Measurements from ENCODE around the gene AGPS.
"Not testable (repeated sequence)": the region's sequence is repeated elsewhere in the genome, so short reads cannot be mapped to it uniquely, and the experiment has no call there.

The AGPS gene

DNA sequence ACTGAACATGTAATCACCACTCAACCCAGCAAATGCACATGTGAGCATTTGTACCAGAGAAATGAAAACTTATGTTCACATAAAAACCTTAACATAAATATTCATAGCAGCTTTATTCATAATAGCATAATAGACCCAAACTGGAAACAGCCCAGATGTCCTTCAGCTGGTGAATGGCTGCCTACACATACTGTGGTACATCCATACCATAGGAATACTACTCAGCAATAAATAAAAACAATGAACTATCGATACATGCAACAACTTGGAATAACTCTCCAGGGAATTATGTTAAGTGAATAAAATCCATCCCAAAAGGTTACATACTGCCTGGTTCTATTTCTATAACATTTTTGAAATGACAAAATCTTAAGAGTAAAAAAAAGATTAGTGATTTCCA, 140.0 kb downstream of the AGPS start:
- DNase-seq, result no peak

DNA sequence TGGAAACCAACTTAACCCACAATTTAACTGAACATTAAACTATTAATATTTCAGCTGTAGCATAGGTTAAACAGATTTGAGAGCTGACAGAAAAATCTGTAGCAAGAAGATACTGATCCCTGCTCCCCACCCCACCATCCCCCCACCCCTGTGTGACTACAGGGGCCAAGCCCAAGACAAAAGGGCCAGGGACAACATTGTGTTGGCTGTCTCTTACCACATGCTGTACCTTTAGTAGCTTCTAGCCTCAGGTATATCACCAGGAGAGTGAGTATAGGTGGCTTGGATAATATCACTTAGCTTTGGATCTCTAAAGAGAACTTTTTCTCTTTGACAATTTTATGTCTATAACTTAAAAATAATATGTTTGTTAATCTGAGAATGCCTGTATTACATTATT, 140.7 kb downstream of the AGPS start:
- DNase-seq, result no peak

DNA sequence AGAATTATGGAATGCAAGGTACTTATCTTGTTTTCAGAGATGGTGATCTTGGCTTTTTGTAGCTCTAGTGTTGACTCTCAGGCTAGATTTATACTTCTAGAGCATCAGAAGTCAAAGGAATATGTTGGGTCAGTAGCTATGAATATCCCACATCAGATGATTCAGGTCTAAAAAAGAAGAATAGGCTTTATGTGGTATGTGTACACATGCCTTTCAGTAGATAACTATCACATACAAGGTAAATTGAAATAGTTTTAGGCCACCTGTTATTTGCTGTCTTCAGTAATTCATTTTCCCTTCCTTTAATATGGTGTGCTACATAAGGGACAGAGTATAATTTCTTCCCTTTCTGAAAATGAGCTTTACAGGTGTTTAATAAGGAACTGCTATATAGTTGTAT, 142.4 kb downstream of the AGPS start:
- DNase-seq, result no peak

DNA sequence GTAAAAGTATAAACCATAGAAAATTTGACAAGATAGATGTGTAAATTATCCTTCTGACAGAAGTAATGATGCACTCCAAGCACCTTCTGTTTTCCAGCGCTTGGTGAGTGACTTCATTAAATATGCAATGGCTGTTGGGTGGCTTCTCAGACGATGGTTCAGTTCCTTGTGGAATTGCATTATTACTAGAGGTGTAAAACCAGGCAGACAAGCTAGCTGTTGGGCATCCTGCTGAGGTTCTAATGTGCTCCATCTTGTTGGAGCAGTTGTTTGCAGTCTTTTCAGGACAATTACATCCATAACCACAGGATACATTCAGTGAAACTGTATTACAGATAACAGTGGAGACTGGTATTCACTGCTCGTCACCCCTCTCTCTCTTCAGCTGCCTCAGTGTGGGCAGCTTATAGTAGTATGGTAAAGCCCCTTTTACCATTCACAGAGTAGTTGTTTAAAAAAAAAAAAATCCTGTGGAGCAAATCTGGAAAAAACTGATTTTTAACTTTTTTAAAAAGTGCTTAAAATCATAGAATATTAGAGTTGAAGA, 143.5 kb downstream of the AGPS start:
- no peak for DNase-seq

DNA sequence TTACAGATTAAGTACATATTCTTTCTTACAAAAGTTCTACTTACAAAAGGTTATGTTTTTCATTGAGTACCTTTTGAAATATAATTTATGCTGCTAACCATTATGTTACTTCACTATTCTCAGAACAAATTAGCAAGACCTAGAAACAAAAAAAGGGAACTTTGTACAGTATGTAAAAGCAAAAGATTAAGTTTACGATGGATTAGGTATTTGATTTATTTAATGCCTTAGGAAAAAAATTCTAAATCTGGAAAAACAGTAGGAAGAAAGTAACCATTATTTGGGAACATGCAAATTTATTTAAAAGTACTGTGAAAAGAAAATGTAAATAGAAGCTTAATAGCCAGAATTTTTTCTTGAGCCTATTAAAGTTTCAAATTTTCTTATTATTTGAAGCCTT, 144.6 kb downstream of the AGPS start:
- no peak for DNase-seq

DNA sequence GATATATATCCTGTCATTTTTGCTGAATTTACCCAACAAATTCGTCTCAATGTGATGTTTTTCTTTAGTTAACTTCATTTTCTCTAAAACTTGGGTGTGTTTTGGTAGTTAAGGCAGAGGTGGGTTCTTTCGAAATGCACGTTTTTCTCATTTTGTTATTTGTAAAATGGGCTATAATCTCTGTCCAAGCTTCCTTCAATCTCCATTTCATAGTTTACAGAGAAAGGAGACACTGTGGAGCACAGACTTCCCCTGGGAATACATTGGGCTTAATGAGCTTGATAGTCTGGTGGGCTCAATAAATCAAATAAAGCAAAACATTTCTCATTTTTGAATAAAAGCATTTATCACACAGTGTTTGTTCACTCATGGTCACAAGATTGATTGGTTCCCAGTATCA, 145.1 kb downstream of the AGPS start:
- DNase-seq, result no peak

DNA sequence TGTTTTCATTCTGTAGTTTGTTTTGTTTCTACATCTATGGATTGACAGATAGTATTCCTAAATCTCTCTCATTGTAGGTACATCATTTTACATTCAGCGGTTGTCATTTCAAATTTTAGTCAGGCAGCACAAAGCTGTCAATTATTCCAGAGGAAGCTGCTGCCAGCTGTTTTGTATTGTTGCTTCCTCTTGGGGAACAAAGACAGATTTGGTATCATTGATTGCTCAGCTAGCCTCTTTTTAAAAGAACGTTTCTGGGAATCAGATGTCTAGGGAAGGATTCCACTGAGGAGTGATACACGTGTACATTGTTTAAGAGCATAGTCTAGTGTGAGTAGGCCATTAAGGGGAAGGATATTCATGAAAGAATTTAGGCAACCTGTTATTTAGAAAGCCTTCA, 145.8 kb downstream of the AGPS start:
- DNase-seq, result no peak

DNA sequence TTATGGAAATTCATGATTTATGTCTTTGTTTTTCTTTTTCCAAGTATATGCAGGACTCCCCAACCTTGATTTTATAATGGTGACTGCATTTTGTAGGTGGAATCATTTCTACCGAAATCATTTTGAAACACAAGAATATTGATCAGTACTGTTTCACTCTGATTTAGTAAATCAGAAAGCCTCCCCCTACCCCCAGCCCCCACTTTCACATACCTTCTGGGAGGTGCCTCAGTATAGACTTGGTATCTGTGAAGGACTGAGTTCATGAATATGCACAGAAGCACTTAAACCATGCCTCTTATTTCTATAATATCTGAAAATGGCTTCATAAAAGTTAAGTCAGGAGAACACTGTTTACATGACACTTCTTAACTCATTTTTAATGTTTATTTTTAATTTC, 147.7 kb downstream of the AGPS start:
- no peak for DNase-seq

DNA sequence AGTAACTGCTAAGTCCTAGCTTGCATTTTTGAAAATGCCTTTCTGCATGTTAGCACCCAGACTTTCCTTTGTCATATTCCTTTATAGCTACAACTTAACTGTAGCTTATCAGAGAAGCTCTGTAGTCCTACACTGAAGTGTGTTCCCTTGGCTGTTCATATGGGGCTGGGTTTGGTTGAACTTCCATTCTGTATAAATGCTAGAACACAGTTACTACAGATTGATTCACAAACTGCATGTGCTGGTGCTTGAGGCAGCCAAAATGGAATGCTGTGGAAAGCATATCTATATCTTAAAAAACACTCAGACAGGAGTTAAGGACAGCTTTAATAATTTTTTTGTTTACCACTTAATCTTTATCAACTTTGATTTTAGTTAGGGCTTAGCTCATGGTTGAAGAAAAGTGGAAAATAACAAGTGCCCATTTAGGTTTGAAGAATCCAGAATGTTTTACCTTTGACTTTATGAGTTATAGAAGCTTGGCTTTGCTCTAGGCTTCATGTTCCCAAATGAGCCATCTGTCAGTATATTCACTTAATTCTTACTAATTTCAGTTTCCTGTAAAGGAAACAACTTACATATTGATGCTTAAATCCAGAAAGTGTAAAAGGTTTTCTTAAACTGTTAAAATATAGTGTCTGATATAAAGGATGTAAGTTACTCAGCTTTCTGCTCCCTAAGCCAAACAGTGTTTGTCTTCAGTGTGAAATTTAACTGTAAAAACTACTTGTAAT, 148.9 kb downstream of the AGPS start:
- DNase-seq, result no peak

DNA sequence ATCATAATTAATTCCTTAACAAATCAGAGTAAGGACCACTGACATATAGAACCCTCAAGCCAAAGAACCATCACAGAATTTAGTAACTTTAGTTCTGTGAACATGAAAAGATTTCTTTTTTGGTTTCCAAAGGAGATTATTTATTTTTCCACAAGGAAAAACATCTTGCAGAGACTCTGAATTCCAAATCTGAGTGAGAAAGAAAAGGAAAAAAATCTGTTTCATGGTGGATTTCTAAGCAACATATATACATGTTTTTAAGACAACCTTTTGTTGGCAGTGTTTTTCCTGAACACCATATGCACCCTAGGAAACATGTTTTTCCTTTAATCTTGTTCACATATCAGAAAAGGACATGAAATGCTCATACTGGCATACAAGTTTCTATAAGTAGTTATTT, 149.8 kb downstream of the AGPS start:
- DNase-seq, result no peak

DNA sequence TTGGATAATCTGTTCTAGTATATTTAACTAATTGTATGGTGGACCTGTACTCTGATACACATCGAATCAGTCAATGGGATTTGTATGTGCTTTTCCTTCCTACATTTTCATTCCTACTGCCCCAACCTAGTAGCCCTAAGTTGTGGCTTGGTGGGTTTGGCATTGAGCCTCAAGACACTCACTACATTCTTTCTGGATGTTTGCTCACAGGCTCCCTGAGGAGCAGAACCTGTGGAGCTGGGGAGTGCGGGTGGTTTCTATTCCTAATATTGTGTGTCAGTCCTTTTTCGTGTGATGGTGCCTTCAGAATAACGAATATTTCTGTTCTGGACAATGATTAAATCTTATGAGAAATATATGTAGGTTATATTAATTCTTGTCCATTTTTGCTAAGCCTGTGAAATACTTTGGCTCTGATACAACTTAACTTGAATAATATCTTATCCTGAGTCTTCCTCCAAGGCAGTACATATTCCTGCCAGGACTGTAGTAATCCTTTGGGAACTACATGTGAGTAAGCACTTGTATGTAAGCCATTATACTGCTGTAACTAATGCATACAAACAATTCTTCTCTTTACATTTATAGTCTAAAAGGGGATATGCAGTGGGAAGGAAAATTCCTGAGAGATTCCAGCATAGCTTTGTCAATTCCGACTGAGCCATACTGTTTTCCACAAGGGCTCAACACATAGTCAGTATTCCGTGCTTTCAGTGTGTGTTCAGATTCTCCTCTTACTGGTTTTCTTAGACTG, 150.6 kb downstream of the AGPS start:
- DNase-seq, result no peak

DNA sequence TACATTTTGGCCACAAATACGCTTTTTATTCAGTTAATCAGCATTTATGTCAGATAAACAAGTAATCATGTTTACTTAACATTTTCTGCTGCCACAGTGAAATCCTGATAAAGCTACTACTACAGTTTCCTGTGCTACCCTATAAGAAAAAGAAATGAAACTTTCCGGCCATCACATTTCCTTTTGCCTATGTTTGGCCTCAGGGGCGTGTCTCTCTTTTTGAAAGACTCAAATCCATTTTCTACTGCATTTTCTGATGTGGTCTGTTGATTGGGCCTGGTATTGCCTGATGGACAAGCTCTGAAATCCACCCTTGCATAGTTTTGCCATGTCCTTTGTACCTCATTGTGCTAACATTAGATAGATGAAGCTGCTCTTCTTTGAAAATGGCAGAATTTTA, 152.6 kb downstream of the AGPS start:
- no peak for DNase-seq

DNA sequence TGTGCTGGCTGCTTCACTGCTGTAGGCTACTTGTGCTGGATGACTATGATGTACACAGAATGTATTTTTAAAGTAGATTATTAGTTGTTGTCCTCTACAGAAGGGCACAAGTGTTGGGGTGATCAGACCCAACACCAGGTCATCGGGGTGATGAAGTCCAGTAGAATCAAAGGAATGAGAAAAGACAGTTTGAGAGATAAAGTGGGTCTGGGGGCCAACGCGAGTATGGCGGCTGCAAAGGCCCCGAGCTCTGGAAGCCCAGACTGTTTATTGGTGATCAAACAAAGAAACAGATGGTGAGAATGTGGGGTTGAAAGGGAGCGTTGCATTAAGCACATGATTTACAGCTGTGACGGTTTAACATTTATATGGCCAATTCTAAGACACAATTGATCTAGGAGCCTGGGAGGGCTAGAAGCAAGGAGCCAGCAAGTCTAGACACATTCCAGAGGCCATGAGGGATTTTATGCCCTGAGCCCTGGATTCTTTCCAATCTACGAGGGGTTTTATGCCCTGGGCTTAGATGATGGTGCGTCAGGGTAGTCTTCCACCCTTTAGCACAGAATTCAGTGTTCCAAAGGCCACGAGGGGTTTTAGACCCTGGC, 153.5 kb downstream of the AGPS start:
- DNase-seq, result no peak

DNA sequence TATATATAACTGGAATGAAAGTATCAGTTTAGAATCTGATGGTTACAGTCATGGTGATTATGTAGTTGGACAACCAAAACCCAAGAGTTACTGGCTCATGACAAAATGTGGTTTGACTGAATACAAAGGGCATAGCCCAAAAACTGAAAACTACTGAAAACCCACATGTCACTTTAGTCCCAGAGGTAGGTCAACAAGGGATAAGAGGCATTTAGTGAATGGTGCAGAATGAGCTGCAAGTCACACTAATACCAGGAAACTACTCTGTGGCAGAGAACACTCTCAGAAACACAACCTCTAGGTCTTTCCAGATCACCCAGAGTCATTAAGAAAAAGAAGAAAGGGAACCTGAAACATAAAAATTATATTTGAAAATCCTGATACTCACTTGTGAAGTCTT, 154.5 kb downstream of the AGPS start:
- no peak for DNase-seq

DNA sequence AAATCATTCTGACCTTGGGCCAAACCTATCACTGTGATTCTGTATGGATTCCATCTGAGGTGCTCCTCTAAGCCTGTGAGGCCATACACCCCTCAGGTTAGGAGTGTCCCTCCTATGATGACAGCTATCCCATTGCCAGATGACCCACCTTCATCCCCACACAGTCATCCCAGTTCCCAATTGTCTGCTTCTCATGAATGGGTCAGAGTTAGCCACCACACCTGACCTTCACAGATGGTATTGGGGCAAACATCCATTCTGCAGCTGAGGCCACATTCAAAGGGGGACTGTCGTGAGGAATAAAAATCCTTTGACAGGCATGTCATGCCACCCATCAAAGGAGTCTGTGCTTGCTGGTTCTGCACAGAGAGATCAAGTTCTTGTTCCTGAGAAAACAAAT, 155.2 kb downstream of the AGPS start:
- no peak for DNase-seq

DNA sequence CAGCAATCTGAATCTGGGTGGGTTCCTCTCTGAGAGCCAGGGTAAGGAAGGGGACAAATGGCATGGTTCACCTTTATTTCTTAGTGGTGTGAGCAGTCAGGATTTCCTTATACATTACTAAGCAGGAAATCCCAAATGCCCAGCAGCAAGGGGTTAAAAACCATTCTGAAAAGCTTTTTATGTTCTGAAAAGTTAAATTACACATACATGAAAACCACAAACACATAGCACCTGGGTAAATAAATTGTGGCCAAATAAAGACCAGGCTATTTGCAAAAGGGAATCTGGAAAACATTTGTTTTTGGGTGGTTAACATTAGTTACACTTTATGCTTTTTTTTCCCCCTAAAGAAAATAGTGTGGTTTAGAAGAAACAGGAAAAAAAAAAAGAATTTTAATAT, 156.1 kb downstream of the AGPS start:
- no peak for DNase-seq

DNA sequence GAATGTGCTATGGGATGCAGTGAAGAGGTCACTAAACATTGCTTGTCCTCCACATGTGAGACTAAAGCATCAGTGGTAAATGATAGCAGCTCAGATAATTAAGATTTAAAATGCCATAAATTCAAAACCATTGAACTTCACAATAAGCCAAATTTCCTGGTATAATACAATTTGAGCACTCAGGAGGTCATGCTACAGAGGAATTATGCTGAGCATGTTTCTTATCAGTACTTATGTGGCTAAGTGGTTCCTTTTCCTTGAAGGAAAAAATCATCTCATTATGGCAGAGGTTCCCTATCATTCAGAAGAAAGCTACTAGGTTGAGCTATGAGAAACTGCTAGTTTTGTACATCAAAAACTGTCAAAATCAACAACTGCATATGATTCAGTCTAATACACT, 156.6 kb downstream of the AGPS start:
- DNase-seq, result no peak

DNA sequence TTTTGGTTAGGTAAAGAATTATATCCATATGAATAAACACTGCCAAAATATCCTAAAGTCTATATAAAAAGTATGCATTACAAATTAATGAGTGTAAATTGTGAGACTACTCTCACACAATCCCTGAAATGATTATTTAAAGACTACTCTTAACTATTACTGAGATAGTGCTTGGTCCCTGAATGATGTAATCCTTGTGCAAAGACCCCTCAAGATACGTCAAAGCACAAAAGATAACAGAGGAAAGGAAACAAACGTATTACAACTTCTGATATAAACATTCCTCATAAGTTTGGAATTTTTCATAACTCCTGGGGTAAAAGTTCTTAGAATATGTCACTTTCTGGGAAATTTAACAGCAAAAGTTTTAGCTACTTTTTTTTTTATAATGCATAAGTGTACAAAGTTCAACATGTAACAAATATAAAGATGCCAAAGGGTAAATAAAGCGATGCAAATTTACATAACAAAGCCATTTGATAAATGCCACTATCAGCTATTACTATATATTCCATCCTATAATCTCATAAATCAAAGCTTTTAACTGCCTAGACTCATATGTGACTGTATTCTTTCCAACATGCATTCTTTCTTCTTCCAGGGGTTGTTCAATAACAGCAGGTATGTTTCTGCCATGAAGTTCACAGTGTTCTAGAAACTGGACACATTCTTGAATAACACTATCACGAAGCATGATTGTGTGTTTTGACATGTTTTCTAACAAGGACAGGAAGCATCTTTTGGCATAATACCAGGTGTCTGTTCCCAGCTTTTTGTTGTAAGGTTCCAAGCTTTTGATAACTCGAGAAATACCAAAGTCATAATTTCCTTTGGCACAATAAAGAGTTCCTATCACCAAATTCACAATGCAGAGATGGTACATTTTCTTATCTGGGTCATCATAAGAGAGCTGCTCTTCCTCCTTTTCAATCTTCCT, 158.0 kb downstream of the AGPS start:
- no peak for DNase-seq

DNA sequence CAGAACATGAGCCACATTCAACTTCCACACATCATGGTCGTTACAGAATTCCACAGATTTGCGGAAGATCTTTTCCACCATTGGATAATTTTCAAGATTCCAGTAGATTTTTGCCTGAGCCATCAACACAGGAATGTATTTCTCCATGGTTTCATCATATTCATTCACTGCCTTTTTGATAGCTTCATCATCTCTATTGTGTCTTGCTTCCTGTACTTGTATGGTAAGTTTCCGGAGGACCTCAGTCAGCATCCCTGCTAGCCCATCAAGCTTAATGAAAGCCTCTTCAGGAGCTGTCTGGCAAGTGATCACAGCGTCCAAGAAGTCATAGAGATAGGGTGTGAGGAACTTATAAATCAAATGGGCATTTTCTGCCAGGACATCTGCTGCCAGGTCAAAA, 158.8 kb downstream of the AGPS start:
- DNase-seq, result not testable (repeated sequence)

DNA sequence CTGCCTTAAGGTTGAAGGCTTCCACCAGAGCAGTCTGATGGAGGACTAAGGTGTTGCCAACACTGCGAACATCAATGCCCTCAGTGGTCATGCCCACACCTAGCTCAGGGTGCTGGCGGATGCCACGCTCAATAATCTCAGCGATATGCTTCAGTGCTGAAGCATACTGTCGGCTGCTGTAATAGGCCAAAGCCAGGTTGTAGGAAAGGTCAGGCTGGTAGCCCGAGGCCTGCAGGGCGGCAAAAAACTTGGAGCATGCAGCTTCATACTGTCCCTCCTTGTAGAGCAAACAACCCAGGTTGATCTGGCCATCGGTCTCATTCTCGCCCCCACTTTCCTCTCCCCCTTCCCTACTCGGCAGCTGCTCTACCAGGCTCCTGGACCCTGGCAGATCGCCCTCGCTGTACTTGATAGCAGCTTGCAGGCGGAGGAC, 159.4 kb downstream of the AGPS start:
- no peak for DNase-seq

DNA sequence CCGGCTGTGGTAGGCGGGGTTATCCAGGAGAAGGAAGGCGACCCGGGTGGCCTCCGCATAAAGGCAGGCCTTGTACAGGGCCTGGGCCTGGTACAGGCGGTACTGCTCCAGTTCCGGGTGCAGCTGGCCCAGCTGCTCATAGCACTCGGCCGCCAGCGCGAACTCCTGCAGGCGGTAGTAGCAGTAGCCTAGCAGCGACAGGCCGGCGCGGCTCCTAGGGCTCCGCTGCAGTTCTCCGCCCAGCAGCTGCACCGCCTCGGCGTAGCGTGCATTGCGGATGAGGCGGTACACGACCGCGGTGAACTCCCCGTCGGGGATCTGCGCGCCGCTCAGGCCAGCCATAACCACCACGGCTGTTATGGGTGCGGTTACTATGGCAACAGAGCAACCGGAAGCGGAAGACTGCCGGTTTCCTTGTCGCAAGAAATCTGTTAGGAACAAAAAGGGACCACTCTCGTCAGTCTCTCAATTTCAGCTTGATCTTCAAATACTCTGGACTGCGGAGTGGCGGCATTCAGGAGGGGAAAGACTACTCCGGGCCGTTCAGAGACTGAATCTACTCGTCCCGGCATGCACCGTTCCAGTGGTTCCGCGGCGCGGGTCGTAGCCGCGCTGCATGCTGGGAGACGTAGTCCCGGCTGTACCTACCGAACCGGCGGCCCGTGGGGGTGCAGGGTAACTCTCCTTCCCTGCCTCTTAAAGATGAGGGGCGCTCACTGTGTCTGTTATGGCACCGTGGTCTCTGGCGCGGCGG, 160.0 kb downstream of the AGPS start:
- peak; percentile 82 to 85 for DNase-seq
